ENCODE measurements around the gene RPL39L.

DNA sequence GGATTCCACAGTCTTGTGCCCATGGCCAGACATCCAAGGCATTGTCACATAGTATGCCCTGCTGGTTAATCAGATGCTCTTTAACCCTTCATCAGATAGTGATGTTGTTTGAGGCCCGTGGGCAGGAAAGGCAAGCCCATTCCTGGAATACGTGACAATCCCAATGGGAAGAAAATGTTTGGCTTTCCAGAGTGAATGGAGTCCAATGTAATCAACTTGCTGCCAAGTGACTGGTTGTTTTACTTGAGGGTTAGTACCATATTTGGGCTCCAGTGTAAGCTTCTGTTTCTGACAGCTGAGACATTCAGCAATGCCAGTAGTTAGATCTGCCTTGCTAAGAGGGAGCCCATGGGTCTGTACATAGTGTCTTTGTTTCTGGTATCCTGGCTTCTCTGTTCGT lies 31.3 kb downstream of the RPL39L start:
- no peak for TF ChIP-seq EP300 (IDR thresholded peaks at IDR 0.05)
- TF ChIP-seq, protein P1, sequence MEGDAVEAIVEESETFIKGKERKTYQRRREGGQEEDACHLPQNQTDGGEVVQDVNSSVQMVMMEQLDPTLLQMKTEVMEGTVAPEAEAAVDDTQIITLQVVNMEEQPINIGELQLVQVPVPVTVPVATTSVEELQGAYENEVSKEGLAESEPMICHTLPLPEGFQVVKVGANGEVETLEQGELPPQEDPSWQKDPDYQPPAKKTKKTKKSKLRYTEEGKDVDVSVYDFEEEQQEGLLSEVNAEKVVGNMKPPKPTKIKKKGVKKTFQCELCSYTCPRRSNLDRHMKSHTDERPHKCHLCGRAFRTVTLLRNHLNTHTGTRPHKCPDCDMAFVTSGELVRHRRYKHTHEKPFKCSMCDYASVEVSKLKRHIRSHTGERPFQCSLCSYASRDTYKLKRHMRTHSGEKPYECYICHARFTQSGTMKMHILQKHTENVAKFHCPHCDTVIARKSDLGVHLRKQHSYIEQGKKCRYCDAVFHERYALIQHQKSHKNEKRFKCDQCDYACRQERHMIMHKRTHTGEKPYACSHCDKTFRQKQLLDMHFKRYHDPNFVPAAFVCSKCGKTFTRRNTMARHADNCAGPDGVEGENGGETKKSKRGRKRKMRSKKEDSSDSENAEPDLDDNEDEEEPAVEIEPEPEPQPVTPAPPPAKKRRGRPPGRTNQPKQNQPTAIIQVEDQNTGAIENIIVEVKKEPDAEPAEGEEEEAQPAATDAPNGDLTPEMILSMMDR (IDR thresholded peaks at IDR 0.05) = no peak
